ENCODE measurements around the gene PHIP. TPM values are rescaled to one million over a fixed set of nuclear protein-coding genes. Genes with fewer than 3 reads are reported as not detected.
"Not testable (repeated sequence)": the region's sequence is repeated elsewhere in the genome, so short reads cannot be mapped to it uniquely, and the experiment has no call there.

PHIP gene
- total RNA-seq, result 19.9 TPM

- peak; percentile 88 to 96 (median 95) for DNase-seq (ENCODE audit: low read depth in 2 of 3, low spot score in 2 of 3)
Measured at GRCh38 chr6:79078075-79078969, at the start of gene PHIP. TSS of gene PHIP (minus strand) at chr6:79078254. CDS start at chr6:79078068, 186 bp downstream.

DNA sequence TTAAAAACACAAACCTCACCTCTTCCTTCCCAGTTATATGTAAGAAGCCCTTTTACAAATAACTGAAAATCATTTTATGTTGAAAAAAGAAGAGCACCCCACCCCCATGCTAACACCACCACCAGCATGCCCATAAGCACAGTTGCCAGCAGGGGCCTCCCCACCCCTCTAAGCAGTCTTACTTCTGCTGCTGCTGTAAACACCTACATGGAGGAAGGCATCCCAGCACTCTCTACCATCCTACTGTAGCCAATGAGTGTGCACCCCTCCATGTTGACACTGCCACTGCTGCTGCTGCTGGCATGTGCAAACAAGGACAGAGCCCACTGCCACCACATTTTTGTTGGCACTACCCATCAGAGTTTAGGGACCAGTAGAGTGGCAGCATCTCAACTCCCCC, 49.6 kb upstream of the PHIP start:
- DNase-seq (ENCODE audit: low read depth in 2 of 3, low spot score in 2 of 3), result no peak

DNA sequence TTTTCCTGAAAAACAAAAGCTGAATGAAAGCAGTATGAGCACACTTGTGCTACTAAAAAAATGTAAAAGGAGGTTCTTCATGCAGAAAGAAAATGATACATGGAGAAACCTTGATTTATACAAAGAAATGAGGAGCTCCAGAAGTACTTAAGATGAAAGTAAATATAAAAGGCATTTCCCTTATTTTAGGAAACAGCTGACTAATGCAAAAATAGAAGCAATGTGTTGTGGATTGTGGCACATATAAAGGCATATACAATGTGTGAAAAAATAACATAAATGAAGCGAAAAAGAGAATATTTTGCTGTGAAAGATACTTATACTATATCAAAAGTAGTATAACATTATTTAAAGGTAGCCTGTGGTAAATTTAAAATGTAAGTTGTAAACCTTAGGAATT, 41.2 kb upstream of the PHIP start:
- no peak for DNase-seq (ENCODE audit: low read depth in 2 of 3, low spot score in 2 of 3)

- DNase-seq (ENCODE audit: low read depth in 2 of 3, low spot score in 2 of 3), result no peak
Measured at GRCh38 chr6:79117752-79118151, 39.7 kb upstream of the PHIP start.

GRCh38 chr6:79115553-79116182, 37.6 kb upstream of the PHIP start:
- no peak for DNase-seq (ENCODE audit: low read depth in 2 of 3, low spot score in 2 of 3)

DNA sequence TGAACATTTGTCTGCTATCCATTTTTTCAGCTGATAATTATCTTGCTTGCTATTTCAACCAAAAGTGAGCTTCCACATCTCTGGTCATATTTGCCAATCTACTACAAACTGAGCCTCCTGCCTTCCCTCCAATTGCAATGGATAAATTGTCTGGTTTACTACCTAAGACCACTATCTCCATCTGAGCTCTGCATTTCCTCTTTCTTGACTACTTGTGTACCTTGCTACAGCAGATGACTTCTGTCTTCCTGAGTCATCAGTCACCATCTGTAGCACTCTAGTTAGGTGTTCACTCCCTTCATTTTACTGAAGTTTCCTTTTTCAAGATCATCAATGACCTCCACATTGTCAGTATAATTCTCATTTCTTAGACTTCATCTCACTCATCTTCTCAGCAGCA, 33.5 kb upstream of the PHIP start:
- DNase-seq (ENCODE audit: low read depth in 2 of 3, low spot score in 2 of 3), result no peak

- no peak for DNase-seq (ENCODE audit: low read depth in 2 of 3, low spot score in 2 of 3)
Measured at GRCh38 chr6:79101164-79101563, 23.1 kb upstream of the PHIP start.

DNA sequence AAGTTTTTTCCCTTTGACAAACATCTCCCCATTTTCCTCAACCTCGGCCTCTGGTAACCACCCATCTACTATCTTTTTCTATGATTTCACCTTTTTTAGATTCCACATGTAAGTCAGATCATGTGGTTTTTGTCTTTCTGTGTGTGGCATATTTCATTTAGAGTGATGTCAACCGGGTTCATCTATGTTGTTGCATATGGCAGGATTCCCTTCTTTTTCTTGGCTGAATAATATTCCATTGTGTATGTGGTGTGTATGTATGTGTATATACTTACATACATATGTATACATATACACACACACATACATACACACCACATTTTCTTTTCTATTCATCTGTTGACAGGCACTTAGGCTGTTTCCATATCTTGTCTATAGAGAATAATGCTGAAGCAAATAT, 22.2 kb upstream of the PHIP start:
- no peak for DNase-seq (ENCODE audit: low read depth in 2 of 3, low spot score in 2 of 3)

GRCh38 chr6:79094938-79095337, 16.9 kb upstream of the PHIP start:
- DNase-seq (ENCODE audit: low read depth in 2 of 3, low spot score in 2 of 3), result no peak

- DNase-seq (ENCODE audit: low read depth in 2 of 3, low spot score in 2 of 3), result not testable (repeated sequence)
Measured at GRCh38 chr6:79091801-79092200, 13.7 kb upstream of the PHIP start.

GRCh38 chr6:79089552-79090404, 11.7 kb upstream of the PHIP start:
- no peak for DNase-seq (ENCODE audit: low read depth in 2 of 3, low spot score in 2 of 3)

GRCh38 chr6:79084693-79085092, 6.6 kb upstream of the PHIP start:
- DNase-seq (ENCODE audit: low read depth in 2 of 3, low spot score in 2 of 3), result peak in 1 of 3 donors; percentile 29

DNA sequence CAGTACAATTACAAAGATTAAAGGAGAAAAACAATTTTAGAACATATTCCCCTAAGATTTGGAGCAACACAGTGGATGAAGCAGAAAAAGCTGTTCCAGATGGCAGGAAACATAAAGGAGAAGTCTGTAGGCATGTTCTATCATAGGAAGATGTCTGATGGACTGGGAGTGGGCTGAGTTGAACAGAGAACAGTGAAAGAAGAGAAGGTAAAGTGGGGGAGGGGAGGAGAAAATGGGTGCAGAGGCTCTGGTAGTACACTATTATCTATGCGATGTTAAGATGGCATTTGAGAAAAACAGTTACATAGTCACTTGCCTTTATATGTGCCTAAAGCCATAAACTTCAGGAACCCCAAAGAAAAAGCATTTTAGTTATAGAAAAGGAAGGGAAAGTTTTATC, 4.2 kb upstream of the PHIP start:
- no peak for DNase-seq (ENCODE audit: low read depth in 2 of 3, low spot score in 2 of 3)

DNA sequence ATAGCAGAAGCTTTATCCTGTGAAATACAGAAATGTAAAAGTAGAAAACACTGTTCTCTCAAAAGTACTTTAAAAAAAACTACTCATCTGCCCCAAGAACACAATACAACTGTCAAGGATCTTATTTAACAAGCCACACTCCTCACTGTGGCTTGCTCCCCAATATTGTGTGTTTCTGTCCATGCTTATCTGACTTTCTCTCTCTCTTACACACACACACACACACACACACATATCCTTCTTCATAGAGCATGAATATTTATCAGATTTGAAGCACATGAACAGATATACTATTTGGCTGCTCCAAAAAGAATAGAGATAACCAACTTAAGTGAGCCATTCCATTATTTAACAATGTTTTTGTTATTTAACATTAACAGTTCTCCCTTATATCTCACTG, 3.6 kb upstream of the PHIP start:
- no peak for DNase-seq (ENCODE audit: low read depth in 2 of 3, low spot score in 2 of 3)

GRCh38 chr6:79079561-79080041, 1.5 kb upstream of the PHIP start:
- DNase-seq (ENCODE audit: low read depth in 2 of 3, low spot score in 2 of 3), result no peak

- no peak for DNase-seq (ENCODE audit: low read depth in 2 of 3, low spot score in 2 of 3)
Measured at GRCh38 chr6:79077715-79078074, 359 bp downstream of the PHIP start.

GRCh38 chr6:79076782-79077641, 1.0 kb downstream of the PHIP start:
- DNase-seq (ENCODE audit: low read depth in 2 of 3, low spot score in 2 of 3), result peak; percentile 86 to 90 (median 90)

DNA sequence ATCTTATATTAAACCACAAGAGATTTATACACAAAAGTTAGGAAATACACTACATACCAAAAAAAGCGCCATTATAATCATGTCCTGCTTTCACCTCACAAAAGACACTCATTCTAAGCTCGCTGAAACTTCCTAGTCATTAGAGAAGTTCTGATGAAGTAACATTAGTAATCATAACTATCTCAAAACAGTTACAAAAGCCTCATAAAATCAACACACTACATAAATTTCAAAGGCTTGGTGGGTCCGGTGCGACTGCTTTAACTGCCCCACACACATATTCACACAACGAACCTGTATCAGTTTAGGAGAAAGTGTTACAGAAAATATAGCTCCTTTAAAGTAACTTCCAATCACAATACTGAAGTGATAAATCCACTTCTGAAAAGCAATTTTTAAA, 1.9 kb downstream of the PHIP start:
- no peak for DNase-seq (ENCODE audit: low read depth in 2 of 3, low spot score in 2 of 3)

DNA sequence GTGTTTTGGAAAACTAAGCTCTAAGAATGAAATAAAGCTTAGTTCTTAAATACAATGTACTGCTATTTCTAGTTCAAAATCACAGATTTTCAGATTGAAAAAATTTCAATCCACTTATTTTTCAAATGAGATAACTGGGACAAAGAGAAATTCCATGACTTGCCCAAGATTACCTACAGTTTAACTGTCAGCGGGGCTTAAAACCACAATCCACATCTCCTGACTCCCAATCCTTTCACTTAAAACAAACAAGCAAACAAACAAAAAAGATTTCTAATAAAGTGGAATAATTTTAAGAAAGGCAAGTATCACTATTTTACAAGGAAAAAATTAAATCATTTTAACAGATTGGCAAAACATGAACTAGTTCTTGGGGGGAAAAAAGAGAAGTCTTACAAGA, 4.2 kb downstream of the PHIP start:
- no peak for DNase-seq (ENCODE audit: low read depth in 2 of 3, low spot score in 2 of 3)

GRCh38 chr6:79072640-79073181, 5.3 kb downstream of the PHIP start:
- no peak for DNase-seq (ENCODE audit: low read depth in 2 of 3, low spot score in 2 of 3)
